ENCODE data around the gene NID1. TPM values are rescaled to one million over a fixed set of nuclear protein-coding genes. Genes with fewer than 3 reads are reported as not detected.

NID1 gene
- total and polyA plus RNA-seq, 2 of the 4 experiments (the other 2 are of a cell fraction), result 21.9 to 83.3 TPM

- Histone ChIP-seq H2BK120ac (ENCODE audit: low read depth, low read length) (peak overlapping the region; percentile 71; the same call in 1 of the 2 replicates), H3K4me3 (ENCODE audit: insufficient read depth, low read depth, low read length) (no peak overlapping the region), H3K9ac (ENCODE audit: low read depth, low read length) (no peak overlapping the region), H4K5ac (ENCODE audit: low read depth, low read length) (no peak overlapping the region), H3K36me3 (ENCODE audit: control insufficient read depth, insufficient read depth, low read length) (no peaks in the 10 kb centered on the region), H3K27ac (ENCODE audit: insufficient read depth, low read length) (no peak overlapping the region), H3K14ac (replicated peaks; ENCODE audit: low read depth, low read length) (peak overlapping the region; percentile 47; the same call in 1 of the 2 replicates), H2BK15ac (ENCODE audit: low read depth, low read length) (peak overlapping the region; percentile 67; the same call in 1 of the 3 replicates), H3K9me3 (ENCODE audit: control insufficient read depth, insufficient read depth, low read length) (peaks cover 15% of the 10 kb centered on the region), H2AFZ (replicated peaks; ENCODE audit: low read length, poor library complexity) (no peak overlapping the region), H3K18ac (ENCODE audit: low read depth, low read length) (no peak overlapping the region), H3K79me1 (ENCODE audit: low read depth in 1 of 2, low read length in 2 of 2) (no peaks in the 10 kb centered on the region), H3K27me3 (ENCODE audit: control insufficient read depth, insufficient read depth, low read length) (peaks cover 6% of the 10 kb centered on the region), H3K56ac (ENCODE audit: extremely low read depth, insufficient read depth, low read length) (no peak overlapping the region), H3K4me2 (ENCODE audit: low read depth, low read length) (no peak overlapping the region), H4K8ac (ENCODE audit: low read depth in 2 of 2, low read length in 2 of 2) (no peak overlapping the region), H3K4ac (ENCODE audit: low read depth, low read length) (peak overlapping the region; percentile 68), H2BK20ac (ENCODE audit: low read depth, low read length) (peak overlapping the region; percentile 80), H2AK9ac (replicated peaks; ENCODE audit: low read depth, low read length, poor library complexity) (no peak overlapping the region), H4K20me1 (ENCODE audit: insufficient read depth, low read length) (peaks cover 2% of the 10 kb centered on the region; the same call in 1 of the 2 replicates), H2AK5ac (ENCODE audit: low read depth, low read length) (peak overlapping the region; percentile 58; the same call in 1 of the 2 replicates), H3K9me1 (ENCODE audit: insufficient read depth, low read length) (peaks cover 12% of the 10 kb centered on the region), H3K4me1 (ENCODE audit: control insufficient read depth, insufficient read depth, low read length) (peaks cover 12% of the 10 kb centered on the region), H4K91ac (ENCODE audit: insufficient read depth, low read depth, low read length) (peak overlapping the region; percentile 57; the same call in 1 of the 2 replicates), H2BK5ac (ENCODE audit: low read depth, low read length, poor library complexity, severe bottlenecking) (no peak overlapping the region), H3K23ac (ENCODE audit: low read depth, low read length) (no peak overlapping the region)
- BruUV-seq (replicated peaks), result no TSS peak
- in situ Hi-C loops (cut with MboI; ENCODE audit: low sequenced_read_pairs), result no loop called here
- DNase-seq (no peak), ATAC-seq (ENCODE audit: low read depth) (no peak)
- ChIA-PET POLR2A (ENCODE audit: unreplicated experiment) (interaction anchor here (0.6 kb wide), 1 partner anchor 17 kb away, joined by 5 read pairs; no protein-coding TSS in a partner anchor), CTCF (interaction anchor here (0.9 kb wide), 1 partner anchor 19 kb away, joined by 3 read pairs; no protein-coding TSS in a partner anchor)
- intact Hi-C loops (cut with micrococcal nuclease), result no loop called here
- WGBS, 2 experiments (ENCODE audit: extremely low coverage in 2 of 2, insufficient read length in 1 of 2), result no CpG with 5 or more reads among the region's 4 CpGs
- TF ChIP-seq RFX5 (IDR thresholded peaks at IDR 0.05; ENCODE audit: low read depth, low read length) (no peak), NFE2L2 (IDR thresholded peaks at IDR 0.05; ENCODE audit: low read depth, low read length) (no peak), CHD1 (IDR thresholded peaks at IDR 0.05; ENCODE audit: low read depth, low read length) (no peak), MAZ (IDR thresholded peaks at IDR 0.05; ENCODE audit: borderline replicate concordance, low read depth, low read length) (no peak), POLR2A (IDR thresholded peaks at IDR 0.05; ENCODE audit: low read depth, low read length) (no peak), BHLHE40 (IDR thresholded peaks at IDR 0.05; ENCODE audit: low read depth, low read length) (no peak), FOS (IDR thresholded peaks at IDR 0.05; ENCODE audit: low read depth, low read length) (no peak), USF2 (IDR thresholded peaks at IDR 0.05; ENCODE audit: low read depth, low read length) (no peak)
- dilution Hi-C loops (cut with HindIII; ENCODE audit: low sequenced_read_pairs, unreplicated experiment), result no loop called here
Observed at GRCh38 chr1:235952950-235953615, 111.8 kb downstream of the NID1 start.
